Uterus (tissue), 4 donors: ENCODE data around the gene CAPRIN2. TPM values are rescaled to one million over a fixed set of nuclear protein-coding genes. Genes with fewer than 3 reads are reported as not detected.

ENCODE experiments used
- DNase-seq, 2 donors: peaks; one replicate each; pipeline ENCODE4 v3.0.0-alpha.2; 2019 to 2020
- H3K27ac ChIP-seq, 2 donors: fragments of 200-600 bp; sonication (generic); 1 replicate in 1 of 2; 2 replicates in 1 of 2; pipeline ENCODE4 v1.5.1; 2016 to 2018
- H3K27me3 ChIP-seq, 2 donors: fragments of 200-600 bp; sonication (generic); one replicate each; pipeline ENCODE4 v1.5.1; 2018 to 2019; ENCODE audit warnings: control low read depth in 1 of 2
- H3K36me3 ChIP-seq, 2 donors: fragments of 200-600 bp; sonication (generic); one replicate each; pipeline ENCODE4 v1.5.1; 2019; ENCODE audit warnings: control low read depth in 1 of 2
- H3K4me1 ChIP-seq, 2 donors: fragments of 200-600 bp; sonication (generic); one replicate each; pipeline ENCODE4 v1.5.1; 2018 to 2019; ENCODE audit warnings: control low read depth in 1 of 2
- H3K4me3 ChIP-seq, 2 donors: fragments of 200-600 bp; sonication (generic); 1 replicate in 1 of 2; 2 replicates in 1 of 2; pipeline ENCODE4 v1.5.1; 2018 to 2019; ENCODE audit warnings: mild to moderate bottlenecking in 1 of 2
- H3K9me3 ChIP-seq, 2 donors: fragments of 200-600 bp; sonication (generic); one replicate each; pipeline ENCODE4 v1.5.1; 2019; ENCODE audit warnings: control low read depth in 1 of 2
- CTCF ChIP-seq, 4 experiments: fragments of 200-600 bp in 2 of 4; fragments of 450-650 bp in 2 of 4; sonication (generic) in 2 of 4; IDR thresholded peaks; one replicate each; pipeline ENCODE4 v1.5.1; 2016 to 2019; ENCODE audit warnings: antibody characterized with exemption in 4 of 4, mild to moderate bottlenecking in 2 of 4, moderate library complexity in 1 of 4
- POLR2A ChIP-seq, 2 donors: fragments of 450-650 bp; IDR thresholded peaks; one replicate each; pipeline ENCODE4 v1.6.1; 2016; ENCODE audit warnings: antibody characterized with exemption in 2 of 2, mild to moderate bottlenecking in 1 of 2, moderate library complexity in 1 of 2
- intact Hi-C: fragments of 100-400 bp; cut with DNase I; formaldehyde crosslinking; loops from one replicate; pipeline ENCODE4 v1.15.1; 2023; ENCODE audit warnings: low total_unique reads
- total RNA-seq, 4 donors: library from RNA; depleted of rRNA in 3 of 4; stranded (reverse); fragments of >200 nt in 3 of 4; gene quantifications; one replicate each; pipeline versions ENCODE4 v1.1.0 to v1.2.4, GENCODE V29; 2014 to 2023
- donor health status: DM: yes; HTN: yes; CAD: no.

The CAPRIN2 gene
- total RNA-seq, 4 donors from 2014 or later: 8.2 to 47.6 (median 35.8) TPM

- Histone ChIP-seq H3K4me3 (no peak overlapping the region), H3K4me1 (no peaks in the 10 kb centered on the region), H3K27ac (no peak overlapping the region), H3K9me3 (no peaks in the 10 kb centered on the region), H3K36me3 (no peaks in the 10 kb centered on the region), H3K27me3 (no peaks in the 10 kb centered on the region)
- TF ChIP-seq CTCF (IDR thresholded peaks at IDR 0.05) (no peak), POLR2A (IDR thresholded peaks at IDR 0.05) (no peak)
- no peak for DNase-seq
- intact Hi-C loops: no loop called here
Observed at GRCh38 chr12:30782316-30783173, 27.8 kb upstream of the CAPRIN2 start.

- intact Hi-C loops: no loop called here
- no peak overlapping the region for H3K27ac ChIP-seq
- TF ChIP-seq CTCF (IDR thresholded peaks at IDR 0.05): no peak
- H3K4me3 ChIP-seq: no peak overlapping the region
- no peaks in the 10 kb centered on the region for H3K36me3 ChIP-seq
- H3K27me3 ChIP-seq: no peaks in the 10 kb centered on the region
- no peaks in the 10 kb centered on the region for H3K9me3 ChIP-seq
- no peaks in the 10 kb centered on the region for H3K4me1 ChIP-seq
- DNase-seq: no peak
Observed at GRCh38 chr12:30779578-30779977, 24.8 kb upstream of the CAPRIN2 start.

- intact Hi-C loops: no loop called here
- no peaks in the 10 kb centered on the region for H3K27me3 ChIP-seq
- H3K4me1 ChIP-seq: no peaks in the 10 kb centered on the region
- no peaks in the 10 kb centered on the region for H3K36me3 ChIP-seq
- no peak overlapping the region for H3K27ac ChIP-seq
- no peak for DNase-seq
- no peak for TF ChIP-seq POLR2A (IDR thresholded peaks at IDR 0.05)
- TF ChIP-seq CTCF (IDR thresholded peaks at IDR 0.05): no peak
- H3K9me3 ChIP-seq: no peaks in the 10 kb centered on the region
- H3K4me3 ChIP-seq: no peak overlapping the region
Observed at GRCh38 chr12:30779178-30779577, 24.4 kb upstream of the CAPRIN2 start.

- TF ChIP-seq POLR2A (IDR thresholded peaks at IDR 0.05) (no peak), CTCF (IDR thresholded peaks at IDR 0.05) (no peak)
- Histone ChIP-seq H3K9me3 (no peaks in the 10 kb centered on the region), H3K27me3 (no peaks in the 10 kb centered on the region), H3K4me3 (no peak overlapping the region), H3K4me1 (no peaks in the 10 kb centered on the region), H3K27ac (no peak overlapping the region), H3K36me3 (no peaks in the 10 kb centered on the region)
- no peak for DNase-seq
- intact Hi-C loops: no loop called here
Observed at GRCh38 chr12:30774599-30774998, 19.8 kb upstream of the CAPRIN2 start.

GRCh38 chr12:30769802-30770201 is 15.1 kb upstream of the CAPRIN2 start:
- DNase-seq: no peak
- Histone ChIP-seq H3K9me3 (no peaks in the 10 kb centered on the region), H3K36me3 (no peaks in the 10 kb centered on the region), H3K4me1 (no peaks in the 10 kb centered on the region), H3K4me3 (no peak overlapping the region), H3K27ac (no peak overlapping the region), H3K27me3 (no peaks in the 10 kb centered on the region)
- TF ChIP-seq POLR2A (IDR thresholded peaks at IDR 0.05) (no peak), CTCF (IDR thresholded peaks at IDR 0.05) (no peak)
- intact Hi-C loops: no loop called here
